ENCODE data around the gene CLDN2.

Gene CLDN2

GRCh38 chrX:106921637-106922036, 1.4 kb downstream of the CLDN2 start:
- no peak for DNase-seq (ENCODE audit: low read depth in 2 of 2)

GRCh38 chrX:106927023-106927422, 6.8 kb downstream of the CLDN2 start:
- no peak for DNase-seq (ENCODE audit: low read depth in 2 of 2)

GRCh38 chrX:106927700-106928099, 7.5 kb downstream of the CLDN2 start:
- DNase-seq (ENCODE audit: low read depth in 2 of 2), result no peak

GRCh38 chrX:106928227-106928626, 8.0 kb downstream of the CLDN2 start:
- no peak for DNase-seq (ENCODE audit: low read depth in 2 of 2)

GRCh38 chrX:106931831-106932491, 11.8 kb downstream of the CLDN2 start:
- no peak for DNase-seq (ENCODE audit: low read depth in 2 of 2)

- no peak for DNase-seq (ENCODE audit: low read depth in 2 of 2)
These were observed 12.3 kb downstream of the CLDN2 start for GRCh38 chrX:106932492-106932923.

- DNase-seq (ENCODE audit: low read depth in 2 of 2), result no peak
These were observed 12.8 kb downstream of the CLDN2 start for GRCh38 chrX:106932960-106933537.

- DNase-seq (ENCODE audit: low read depth in 2 of 2), result no peak
These were observed 13.3 kb downstream of the CLDN2 start for GRCh38 chrX:106933538-106933961.

GRCh38 chrX:106935175-106935574, 15.0 kb downstream of the CLDN2 start:
- no peak for DNase-seq (ENCODE audit: low read depth in 2 of 2)

- no peak for DNase-seq (ENCODE audit: low read depth in 2 of 2)
These were observed 16.0 kb downstream of the CLDN2 start for GRCh38 chrX:106936246-106936645.

GRCh38 chrX:106939566-106939965, 19.4 kb downstream of the CLDN2 start:
- no peak for DNase-seq (ENCODE audit: low read depth in 2 of 2)

GRCh38 chrX:106940068-106940467, 19.9 kb downstream of the CLDN2 start:
- DNase-seq (ENCODE audit: low read depth in 2 of 2), result no peak

- DNase-seq (ENCODE audit: low read depth in 2 of 2), result no peak
These were observed 26.3 kb downstream of the CLDN2 start for GRCh38 chrX:106946464-106946863.

- DNase-seq (ENCODE audit: low read depth in 2 of 2), result no peak
These were observed 28.4 kb downstream of the CLDN2 start for GRCh38 chrX:106948641-106949040.

GRCh38 chrX:106949366-106949765, 29.2 kb downstream of the CLDN2 start:
- no peak for DNase-seq (ENCODE audit: low read depth in 2 of 2)

GRCh38 chrX:106950381-106950780, 30.2 kb downstream of the CLDN2 start:
- DNase-seq (ENCODE audit: low read depth in 2 of 2), result no peak

- no peak for DNase-seq (ENCODE audit: low read depth in 2 of 2)
These were observed 31.0 kb downstream of the CLDN2 start for GRCh38 chrX:106951230-106951629.

GRCh38 chrX:106952089-106952488, 31.9 kb downstream of the CLDN2 start:
- DNase-seq (ENCODE audit: low read depth in 2 of 2), result no peak

- DNase-seq (ENCODE audit: low read depth in 2 of 2), result no peak
These were observed 32.3 kb downstream of the CLDN2 start for GRCh38 chrX:106952538-106952937.

- no peak for DNase-seq (ENCODE audit: low read depth in 2 of 2)
These were observed 32.8 kb downstream of the CLDN2 start for GRCh38 chrX:106952988-106953387.

- DNase-seq (ENCODE audit: low read depth in 2 of 2), result no peak
These were observed 33.8 kb downstream of the CLDN2 start for GRCh38 chrX:106954041-106954440.

GRCh38 chrX:106955004-106955772, 35.0 kb downstream of the CLDN2 start:
- DNase-seq (ENCODE audit: low read depth in 2 of 2), result no peak

GRCh38 chrX:106957856-106958255, 37.7 kb downstream of the CLDN2 start:
- DNase-seq (ENCODE audit: low read depth in 2 of 2), result no peak
